Colonic mucosa (tissue), 4 donors: ENCODE measurements around the gene AADAC. TPM values are rescaled to one million over a fixed set of nuclear protein-coding genes. Genes with fewer than 3 reads are reported as not detected.
"Not testable (repeated sequence)": the region's sequence is repeated elsewhere in the genome, so short reads cannot be mapped to it uniquely, and the experiment has no call there.

ENCODE experiments used
- DNase-seq: peaks from one replicate; pipeline ENCODE4 v3.0.0-alpha.2; 2020
- H3K27ac ChIP-seq: fragments of 200-600 bp; one replicate; pipeline ENCODE4 v1.8.0; 2021
- H3K27me3 ChIP-seq: fragments of 200-600 bp; one replicate; pipeline ENCODE4 v1.8.0; 2021
- H3K36me3 ChIP-seq: fragments of 200-600 bp; one replicate; pipeline ENCODE4 v1.8.0; 2021
- H3K4me1 ChIP-seq: fragments of 200-600 bp; one replicate; pipeline ENCODE4 v1.8.0; 2021; ENCODE audit warnings: mild to moderate bottlenecking
- H3K4me3 ChIP-seq: fragments of 200-600 bp; one replicate; pipeline ENCODE4 v1.8.0; 2021
- H3K9ac ChIP-seq, 2 donors: one replicate each; pipeline ENCODE4 v1.7.0; 2013; ENCODE audit warnings: control low read depth in 2 of 2, low read depth in 2 of 2, low read length in 2 of 2
- H3K9me3 ChIP-seq: fragments of 200-600 bp; one replicate; pipeline ENCODE4 v1.8.0; 2021
- intact Hi-C: fragments of 100-400 bp; cut with DNase I; formaldehyde crosslinking; loops from one replicate; pipeline ENCODE4 v1.14.1; 2022
- total RNA-seq, 2 donors: library from RNA; stranded (reverse); fragmentation: NEBNext Ultra II Directional in 1 of 2; extraction: Animal tissue kit (Norgen Biotek cat#: 25700) in 1 of 2; gene quantifications; one replicate each; pipeline ENCODE4 v1.2.1, GENCODE V29; 2021
- TF ChIP-seq, protein P1 (sequence below): fragments of 200-600 bp; IDR thresholded peaks from one replicate; pipeline ENCODE4 v1.8.0; 2022; ENCODE audit warnings: antibody characterized with exemption, mild to moderate bottlenecking
- donor health status: healthy.
- donor health status: DM: no; HTN: no; CAD: no.
- donor health status: DM: no; HTN: no; CAD: no.

Gene AADAC
- total RNA-seq, 2 donors from 2014 or later: 0.15 TPM; not detected in 1

DNA sequence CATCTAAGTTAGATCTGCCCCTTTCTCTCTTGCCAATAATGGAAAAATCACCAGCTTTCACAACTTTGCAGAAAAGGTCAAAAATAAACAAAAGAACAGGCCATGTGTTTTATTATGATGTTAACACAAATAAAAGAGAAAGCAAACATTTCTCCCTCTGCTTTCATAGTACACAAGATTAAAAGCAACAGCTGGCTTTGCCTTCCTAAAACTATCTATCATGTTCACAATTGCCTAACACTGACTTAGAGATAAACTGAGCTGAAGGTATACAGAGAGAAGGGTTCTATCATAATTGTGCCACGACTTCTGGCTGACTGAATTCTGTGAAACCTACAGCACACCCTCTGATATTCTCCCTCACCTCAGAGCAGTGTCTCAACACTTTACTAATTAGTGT, 29.4 kb downstream of the AADAC start:
- Histone ChIP-seq H3K27me3 (no peaks in the 10 kb centered on the region), H3K27ac (no peak overlapping the region), H3K9me3 (no peaks in the 10 kb centered on the region), H3K4me3 (no peak overlapping the region), H3K9ac (no peak overlapping the region), H3K4me1 (no peaks in the 10 kb centered on the region), H3K36me3 (no peaks in the 10 kb centered on the region)
- no peak for DNase-seq
- intact Hi-C loops: no loop called here
- TF ChIP-seq, protein P1, sequence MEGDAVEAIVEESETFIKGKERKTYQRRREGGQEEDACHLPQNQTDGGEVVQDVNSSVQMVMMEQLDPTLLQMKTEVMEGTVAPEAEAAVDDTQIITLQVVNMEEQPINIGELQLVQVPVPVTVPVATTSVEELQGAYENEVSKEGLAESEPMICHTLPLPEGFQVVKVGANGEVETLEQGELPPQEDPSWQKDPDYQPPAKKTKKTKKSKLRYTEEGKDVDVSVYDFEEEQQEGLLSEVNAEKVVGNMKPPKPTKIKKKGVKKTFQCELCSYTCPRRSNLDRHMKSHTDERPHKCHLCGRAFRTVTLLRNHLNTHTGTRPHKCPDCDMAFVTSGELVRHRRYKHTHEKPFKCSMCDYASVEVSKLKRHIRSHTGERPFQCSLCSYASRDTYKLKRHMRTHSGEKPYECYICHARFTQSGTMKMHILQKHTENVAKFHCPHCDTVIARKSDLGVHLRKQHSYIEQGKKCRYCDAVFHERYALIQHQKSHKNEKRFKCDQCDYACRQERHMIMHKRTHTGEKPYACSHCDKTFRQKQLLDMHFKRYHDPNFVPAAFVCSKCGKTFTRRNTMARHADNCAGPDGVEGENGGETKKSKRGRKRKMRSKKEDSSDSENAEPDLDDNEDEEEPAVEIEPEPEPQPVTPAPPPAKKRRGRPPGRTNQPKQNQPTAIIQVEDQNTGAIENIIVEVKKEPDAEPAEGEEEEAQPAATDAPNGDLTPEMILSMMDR: no peak

GRCh38 chr3:151845306-151845905, 31.5 kb downstream of the AADAC start:
- no peaks in the 10 kb centered on the region for H3K4me1 ChIP-seq
- H3K27me3 ChIP-seq: no peaks in the 10 kb centered on the region
- H3K9me3 ChIP-seq: no peaks in the 10 kb centered on the region
- H3K9ac ChIP-seq: no peak overlapping the region
- H3K27ac ChIP-seq: no peak overlapping the region
- no peaks in the 10 kb centered on the region for H3K36me3 ChIP-seq
- H3K4me3 ChIP-seq: no peak overlapping the region
- no peak for DNase-seq
- TF ChIP-seq, protein P1: no peak
- intact Hi-C loops: no loop called here

DNA sequence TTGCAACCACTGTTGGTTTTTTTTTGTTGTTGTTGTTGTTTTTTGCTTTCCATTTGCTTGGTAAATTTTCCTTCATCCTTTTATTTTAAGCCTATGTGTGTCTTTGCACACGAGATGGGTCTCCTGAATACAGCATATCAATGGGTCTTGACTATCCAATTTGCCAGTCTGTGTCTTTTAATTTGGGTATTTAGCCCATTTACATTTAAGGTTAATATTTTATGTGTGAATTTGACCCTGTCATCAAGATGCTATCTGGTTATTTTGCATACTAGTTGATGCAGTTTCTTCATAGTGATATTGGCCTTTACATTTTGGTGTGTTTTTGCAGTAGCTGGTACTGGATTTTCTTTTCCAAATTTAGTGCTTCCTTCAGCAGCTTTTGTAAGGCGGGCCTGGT, 36.1 kb downstream of the AADAC start:
- H3K9ac ChIP-seq, H3K9me3 ChIP-seq, H3K27me3 ChIP-seq, H3K36me3 ChIP-seq, intact Hi-C loops, H3K27ac ChIP-seq, DNase-seq, H3K4me3 ChIP-seq, H3K4me1 ChIP-seq: not testable (repeated sequence)

DNA sequence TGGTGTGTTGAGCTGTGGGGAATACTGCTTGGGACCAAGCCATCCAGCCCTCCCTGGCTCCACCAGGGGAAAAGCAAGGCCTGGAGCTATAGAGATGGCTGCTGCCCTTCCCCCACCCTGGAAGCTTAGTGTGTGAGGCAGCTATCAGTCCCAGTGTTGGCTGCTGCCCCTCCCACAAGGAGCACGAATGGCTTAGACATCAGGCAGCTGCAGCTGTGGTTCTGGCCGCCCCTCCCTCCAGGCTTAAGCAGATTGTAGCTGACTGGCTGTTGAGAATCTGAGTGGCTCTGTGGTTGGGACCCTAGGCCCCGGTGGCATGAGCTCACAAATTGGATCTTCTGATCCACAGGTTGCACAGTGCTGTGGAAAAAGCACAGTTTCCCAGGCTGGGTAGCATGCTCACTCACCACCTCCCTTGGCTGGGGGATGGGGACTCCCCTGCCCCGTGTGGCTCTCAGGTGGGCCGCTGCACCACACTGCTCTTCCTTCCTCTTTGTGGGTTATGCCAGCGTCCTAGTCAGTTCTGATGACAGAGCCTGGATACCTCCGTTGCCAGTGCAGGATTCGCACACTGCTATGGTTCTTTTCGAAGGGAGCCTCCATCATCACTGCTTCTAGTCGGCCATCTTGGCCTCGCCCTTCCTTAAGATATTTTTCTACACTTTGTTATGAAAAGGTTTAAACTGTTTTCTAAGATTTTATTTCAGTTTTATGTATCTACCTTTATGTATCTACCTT, 38.3 kb downstream of the AADAC start:
- Histone ChIP-seq H3K4me3 (no peak overlapping the region), H3K9me3 (no peaks in the 10 kb centered on the region), H3K9ac (no peak overlapping the region), H3K27me3 (no peaks in the 10 kb centered on the region), H3K27ac (no peak overlapping the region), H3K4me1 (no peaks in the 10 kb centered on the region), H3K36me3 (no peaks in the 10 kb centered on the region)
- no peak for DNase-seq
- TF ChIP-seq, protein P1: no peak
- intact Hi-C loops: no loop called here

- H3K4me1 ChIP-seq: no peaks in the 10 kb centered on the region
- no peak overlapping the region for H3K27ac ChIP-seq
- H3K9me3 ChIP-seq: no peaks in the 10 kb centered on the region
- H3K4me3 ChIP-seq: no peak overlapping the region
- no peaks in the 10 kb centered on the region for H3K36me3 ChIP-seq
- TF ChIP-seq, protein P1: no peak
- no peaks in the 10 kb centered on the region for H3K27me3 ChIP-seq
- no peak overlapping the region for H3K9ac ChIP-seq
- no peak for DNase-seq
- intact Hi-C loops: no loop called here
Observed at GRCh38 chr3:151856118-151856517, 42.2 kb downstream of the AADAC start.

DNA sequence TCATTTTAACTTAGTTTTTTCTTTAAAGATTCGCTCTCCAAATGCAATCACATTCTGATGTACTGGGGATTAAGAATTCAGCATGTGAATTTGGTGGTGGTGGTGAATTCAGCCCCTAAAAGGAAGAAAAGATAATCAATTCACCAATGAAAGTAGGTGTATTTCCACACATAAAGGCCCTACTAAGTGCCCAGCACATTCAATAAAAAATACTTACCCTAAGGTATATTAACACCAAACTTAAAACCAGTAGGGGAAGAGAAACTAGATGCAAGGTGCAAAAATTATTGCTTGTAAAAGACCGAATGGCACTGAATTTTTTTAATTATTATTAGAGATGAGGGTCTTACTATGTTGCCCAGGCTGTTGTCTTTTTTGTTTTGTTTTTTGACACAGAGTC, 42.7 kb downstream of the AADAC start:
- Histone ChIP-seq H3K4me3 (no peak overlapping the region), H3K9me3 (no peaks in the 10 kb centered on the region), H3K27ac (no peak overlapping the region), H3K27me3 (no peaks in the 10 kb centered on the region), H3K9ac (no peak overlapping the region), H3K36me3 (no peaks in the 10 kb centered on the region), H3K4me1 (no peaks in the 10 kb centered on the region)
- intact Hi-C loops: no loop called here
- DNase-seq: no peak
- TF ChIP-seq, protein P1: no peak
